ENCODE data around the gene PGM1. TPM values are rescaled to one million over a fixed set of nuclear protein-coding genes. Genes with fewer than 3 reads are reported as not detected.
A peak's percentile ranks its signal among the peaks of the same experiment; 100 is the strongest.

The PGM1 gene
- total and polyA plus RNA-seq, 2 of the 4 experiments (the other 2 are of a cell fraction), result 42.6 to 94.5 TPM

DNA sequence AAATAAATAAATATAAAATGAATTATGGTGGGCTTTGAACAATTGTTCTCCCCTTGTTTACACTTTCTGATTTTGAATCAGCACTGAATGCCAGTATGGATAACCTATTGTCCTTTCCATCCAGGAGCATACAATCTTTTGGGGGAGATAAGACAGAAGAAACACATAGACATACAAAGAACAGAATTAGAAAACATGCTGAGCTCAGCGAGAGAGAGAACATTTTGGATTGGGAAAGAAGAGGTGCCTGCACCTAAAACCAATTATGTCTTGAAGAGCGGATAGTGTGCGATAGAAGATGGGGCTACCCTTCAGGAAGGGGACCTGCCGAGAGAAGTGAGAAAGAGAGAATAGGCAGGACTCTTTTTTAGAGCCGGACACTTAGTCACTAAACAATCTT lies 6.6 kb downstream of the PGM1 start:
- H3K9me3 ChIP-seq (ENCODE audit: control insufficient read depth, insufficient read depth, low read length), result no peaks in the 10 kb centered on the region
- ChIA-PET POLR2A (ENCODE audit: unreplicated experiment) (no interaction called here), CTCF (interaction anchor here (0.6 kb wide), 1 partner anchor 87 kb away, joined by 4 read pairs; no protein-coding TSS in a partner anchor)
- no peak overlapping the region for H2BK20ac ChIP-seq (ENCODE audit: low read depth, low read length)
- DNase-seq, result no peak
- peaks cover 3% of the 10 kb centered on the region; the same call in 1 of the 2 replicates for H3K9me1 ChIP-seq (ENCODE audit: insufficient read depth, low read length)
- no peak overlapping the region for H3K14ac ChIP-seq (replicated peaks; ENCODE audit: low read depth, low read length)
- H3K4me1 ChIP-seq (ENCODE audit: control insufficient read depth, insufficient read depth, low read length), result 0 out of 2 replicates have a peak, but pooled peaks cover 2% of the 10 kb centered on the region
- H2BK15ac ChIP-seq (ENCODE audit: low read depth, low read length), result no peak overlapping the region
- intact Hi-C loops (cut with micrococcal nuclease) (no loop called here), dilution Hi-C loops (cut with HindIII; ENCODE audit: low sequenced_read_pairs, unreplicated experiment) (no loop called here), in situ Hi-C loops (cut with MboI; ENCODE audit: low sequenced_read_pairs) (no loop called here)
- no peak overlapping the region for H3K9ac ChIP-seq (ENCODE audit: low read depth, low read length)
- no peak overlapping the region for H3K4me3 ChIP-seq (ENCODE audit: insufficient read depth, low read depth, low read length)
- H4K8ac ChIP-seq (ENCODE audit: low read depth in 2 of 2, low read length in 2 of 2), result no peak overlapping the region
- no peak overlapping the region for H3K18ac ChIP-seq (ENCODE audit: low read depth, low read length)
- no peak overlapping the region for H3K4me2 ChIP-seq (ENCODE audit: low read depth, low read length)
- no peak overlapping the region for H2BK5ac ChIP-seq (ENCODE audit: low read depth, low read length, poor library complexity, severe bottlenecking)
- H2AK5ac ChIP-seq (ENCODE audit: low read depth, low read length), result no peak overlapping the region
- no peak overlapping the region for H3K27ac ChIP-seq (ENCODE audit: insufficient read depth, low read length)
- no peak overlapping the region for H2AK9ac ChIP-seq (replicated peaks; ENCODE audit: low read depth, low read length, poor library complexity)
- WGBS, 2 experiments (ENCODE audit: extremely low coverage in 2 of 2, insufficient read length in 1 of 2), result no CpG with 5 or more reads among the region's 5 CpGs
- H3K4ac ChIP-seq (ENCODE audit: low read depth, low read length), result no peak overlapping the region
- H2BK120ac ChIP-seq (ENCODE audit: low read depth, low read length), result no peak overlapping the region
- H2AFZ ChIP-seq (replicated peaks; ENCODE audit: low read length, poor library complexity), result no peak overlapping the region
- no peak overlapping the region for H3K56ac ChIP-seq (ENCODE audit: extremely low read depth, insufficient read depth, low read length)
- peaks cover 32 to 42% of the 10 kb centered on the region in 2 experiments for H3K79me1 ChIP-seq (ENCODE audit: low read depth in 1 of 2, low read length in 2 of 2)
- no peak overlapping the region for H4K91ac ChIP-seq (ENCODE audit: insufficient read depth, low read depth, low read length)
- BruUV-seq (replicated peaks), result no TSS peak
- no peak overlapping the region for H3K23ac ChIP-seq (ENCODE audit: low read depth, low read length)
- no peak overlapping the region for H4K5ac ChIP-seq (ENCODE audit: low read depth, low read length)
- H4K20me1 ChIP-seq (ENCODE audit: insufficient read depth, low read length), result peaks cover 14% of the 10 kb centered on the region; the same call in 1 of the 2 replicates
- no peak for ATAC-seq (ENCODE audit: low read depth)
- no peaks in the 10 kb centered on the region; the same call in 1 of the 2 replicates for H3K36me3 ChIP-seq (ENCODE audit: control insufficient read depth, insufficient read depth, low read length)
- TF ChIP-seq NFE2L2 (IDR thresholded peaks at IDR 0.05; ENCODE audit: low read depth, low read length) (no peak), MAFK (IDR thresholded peaks at IDR 0.05; ENCODE audit: low read depth, low read length) (0 out of 2 replicates have a peak, but pooled peaks have one; percentile 13)
- no peaks in the 10 kb centered on the region for H3K27me3 ChIP-seq (ENCODE audit: control insufficient read depth, insufficient read depth, low read length)

Data from IMR-90 (cell line).